ENCODE results near the gene CDNF.

DNA sequence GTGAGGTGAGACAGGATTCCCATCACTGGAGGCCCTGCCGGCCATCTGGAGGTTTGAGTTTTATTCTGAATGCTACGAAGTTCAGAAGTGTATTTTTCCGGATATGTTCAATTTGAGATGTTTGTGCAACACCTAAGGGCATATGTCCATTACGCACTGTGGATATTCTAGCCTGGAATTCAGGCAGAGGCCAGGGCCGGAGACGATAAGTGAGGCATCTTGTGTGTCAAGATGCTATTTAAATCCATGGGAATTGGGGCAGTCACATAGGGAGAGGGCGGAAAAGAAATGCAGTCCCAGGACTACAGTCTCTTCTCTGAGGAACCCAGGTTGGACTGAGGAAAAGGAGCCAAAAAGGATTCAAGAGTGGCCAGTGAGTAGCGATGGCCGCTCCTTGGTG, 38.9 kb upstream of the CDNF start:
- TF ChIP-seq, protein P1, sequence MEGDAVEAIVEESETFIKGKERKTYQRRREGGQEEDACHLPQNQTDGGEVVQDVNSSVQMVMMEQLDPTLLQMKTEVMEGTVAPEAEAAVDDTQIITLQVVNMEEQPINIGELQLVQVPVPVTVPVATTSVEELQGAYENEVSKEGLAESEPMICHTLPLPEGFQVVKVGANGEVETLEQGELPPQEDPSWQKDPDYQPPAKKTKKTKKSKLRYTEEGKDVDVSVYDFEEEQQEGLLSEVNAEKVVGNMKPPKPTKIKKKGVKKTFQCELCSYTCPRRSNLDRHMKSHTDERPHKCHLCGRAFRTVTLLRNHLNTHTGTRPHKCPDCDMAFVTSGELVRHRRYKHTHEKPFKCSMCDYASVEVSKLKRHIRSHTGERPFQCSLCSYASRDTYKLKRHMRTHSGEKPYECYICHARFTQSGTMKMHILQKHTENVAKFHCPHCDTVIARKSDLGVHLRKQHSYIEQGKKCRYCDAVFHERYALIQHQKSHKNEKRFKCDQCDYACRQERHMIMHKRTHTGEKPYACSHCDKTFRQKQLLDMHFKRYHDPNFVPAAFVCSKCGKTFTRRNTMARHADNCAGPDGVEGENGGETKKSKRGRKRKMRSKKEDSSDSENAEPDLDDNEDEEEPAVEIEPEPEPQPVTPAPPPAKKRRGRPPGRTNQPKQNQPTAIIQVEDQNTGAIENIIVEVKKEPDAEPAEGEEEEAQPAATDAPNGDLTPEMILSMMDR (IDR thresholded peaks at IDR 0.05; ENCODE audit: low read length): no peak
- no peak for TF ChIP-seq EZH2 (IDR thresholded peaks at IDR 0.05; ENCODE audit: borderline replicate concordance, low read length)

All from OCI-LY1 (cell line).